PC-3 (cell line): ENCODE measurements around the gene EVC. TPM values are rescaled to one million over a fixed set of nuclear protein-coding genes. Genes with fewer than 3 reads are reported as not detected.

Experiments used
- ATAC-seq: fragments of 200-7000 bp; cut with Tn5 transposase; 2 replicates; pipeline ENCODE4 v1.9.1; 2020; ENCODE audit warnings: mild to moderate bottlenecking, moderate library complexity
- BruUV-seq: library from RNA; stranded (reverse); fragments of 400-500 nt; replicated peaks from 2 replicates; lab custom pipeline; 2021; lab: Mats Ljungman, UMichigan
- CTCF ChIA-PET: fragments of 300-600 bp; sonication (Branson Sonifier 250); formaldehyde crosslinking; loops from one replicate; lab custom pipeline; 2022; ENCODE audit warnings: antibody characterized with exemption; lab: Charles Lee
- POLR2A ChIA-PET: fragments of 300-600 bp; sonication (Branson Sonifier 250); formaldehyde crosslinking; loops from one replicate; lab custom pipeline; 2022; ENCODE audit warnings: antibody characterized with exemption; ENCODE audit not compliant: unreplicated experiment; lab: Charles Lee
- DNase-seq: peaks from one replicate; pipeline ENCODE4 v3.0.0-alpha.2; 2015
- H2AFZ ChIP-seq: fragments of 300-600 bp; sonication (generic); 2 replicates; pipeline ENCODE4 v1.6.0; 2016; ENCODE audit warnings: antibody characterized with exemption, low read length
- H3F3A ChIP-seq: fragments of 300-600 bp; sonication (generic); one replicate; pipeline ENCODE4 v1.6.0; 2017; ENCODE audit warnings: antibody characterized with exemption, low read length, control low read depth, mild to moderate bottlenecking; ENCODE audit not compliant: unreplicated experiment
- H3K27ac ChIP-seq: fragments of 300-600 bp; sonication (generic); 2 replicates; pipeline ENCODE4 v1.5.1; 2016; ENCODE audit warnings: mild to moderate bottlenecking, low read length
- H3K27me3 ChIP-seq: fragments of 300-600 bp; sonication (generic); 2 replicates; pipeline ENCODE4 v1.6.1; 2016; ENCODE audit warnings: low read length, mixed read lengths
- H3K36me3 ChIP-seq: fragments of 300-600 bp; sonication (generic); 2 replicates; pipeline ENCODE4 v1.6.1; 2016; ENCODE audit warnings: low read depth, mixed run types, low read length, mixed read lengths
- H3K4me1 ChIP-seq: fragments of 300-600 bp; sonication (generic); 2 replicates; pipeline ENCODE4 v1.5.1; 2016; ENCODE audit warnings: low read length; ENCODE audit not compliant: insufficient read depth
- H3K4me2 ChIP-seq: fragments of 300-600 bp; sonication (generic); 2 replicates; pipeline ENCODE4 v1.6.0; 2016; ENCODE audit warnings: low read length
- H3K4me3 ChIP-seq: fragments of 300-600 bp; sonication (generic); 2 replicates; pipeline ENCODE4 v1.5.1; 2016; ENCODE audit warnings: mild to moderate bottlenecking, low read length, mixed read lengths
- H3K79me2 ChIP-seq: fragments of 300-600 bp; sonication (generic); 2 replicates; pipeline ENCODE4 v1.6.1; 2017; ENCODE audit warnings: low read length, mixed read lengths
- H3K9ac ChIP-seq: fragments of 300-600 bp; sonication (generic); 2 replicates; pipeline ENCODE4 v1.6.0; 2016; ENCODE audit warnings: mild to moderate bottlenecking, low read length
- H3K9me2 ChIP-seq: fragments of 300-600 bp; sonication (generic); replicated peaks from 2 replicates; pipeline ENCODE4 v1.6.1; 2016; ENCODE audit warnings: mixed run types, low read length, mixed read lengths
- H3K9me3 ChIP-seq: fragments of 300-600 bp; sonication (generic); 2 replicates; pipeline ENCODE4 v1.6.1; 2016; ENCODE audit warnings: low read length, mixed read lengths
- H4K20me1 ChIP-seq: fragments of 300-600 bp; sonication (generic); 2 replicates; pipeline ENCODE4 v1.6.1; 2016; ENCODE audit warnings: low read length, mixed read lengths
- EZH2 ChIP-seq: fragments of 300-600 bp; sonication (generic); IDR thresholded peaks from one replicate; pipeline ENCODE4 v1.6.1; 2017; ENCODE audit warnings: antibody characterized with exemption, mild to moderate bottlenecking, low read length; ENCODE audit not compliant: unreplicated experiment
- EZH2phosphoT487 ChIP-seq: fragments of 300-600 bp; sonication (generic); IDR thresholded peaks from 2 replicates; pipeline ENCODE4 v1.6.1; 2018; ENCODE audit warnings: mild to moderate bottlenecking, antibody characterized with exemption, low read length, borderline replicate concordance
- intact Hi-C: fragments of 100-400 bp; cut with micrococcal nuclease; formaldehyde crosslinking; loops from 2 replicates; pipeline ENCODE4 v1.9.0; 2023
- total RNA-seq: library from RNA; depleted of rRNA; stranded (reverse); fragments of >200 nt; gene quantifications from 2 replicates; pipeline ENCODE4 v1.2.3, GENCODE V29; 2014
- TF ChIP-seq, protein P1 (sequence below): fragments of 300-600 bp; sonication (generic); conservative IDR thresholded peaks from 2 replicates; pipeline ENCODE4 v1.5.1; 2017; ENCODE audit warnings: antibody characterized with exemption, low read depth, mild to moderate bottlenecking, low read length

EVC gene
- total RNA-seq, 1 experiment from 2014 or later = 22.7 TPM

DNA sequence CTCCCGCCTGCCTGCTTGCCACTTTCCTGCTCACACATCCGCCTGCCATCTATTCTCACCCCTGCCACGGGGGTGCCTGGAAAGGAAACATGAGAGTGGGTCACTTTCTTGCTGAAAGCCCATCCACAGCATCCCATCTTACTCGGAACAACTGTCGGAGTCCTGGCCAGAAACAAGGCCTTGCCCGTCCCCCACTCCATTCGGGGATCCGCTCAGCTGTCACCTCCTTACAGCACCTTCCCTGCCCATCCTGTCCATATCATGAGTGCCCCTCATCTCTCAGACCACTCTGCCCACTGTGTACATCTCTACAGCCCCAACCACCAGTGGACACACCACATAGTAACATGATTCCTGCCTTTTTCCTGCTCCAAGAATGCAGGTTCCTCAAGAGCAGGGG, 9.0 kb upstream of the EVC start:
- Histone ChIP-seq H3K36me3 (no peaks in the 10 kb centered on the region), H3K9ac (no peak overlapping the region), H2AFZ (no peak overlapping the region), H3K4me2 (no peak overlapping the region), H3K9me3 (no peaks in the 10 kb centered on the region), H3K4me1 (no peaks in the 10 kb centered on the region), H3K27me3 (no peaks in the 10 kb centered on the region), H3F3A (no peaks in the 10 kb centered on the region), H3K4me3 (no peak overlapping the region), H3K79me2 (no peaks in the 10 kb centered on the region), H4K20me1 (no peaks in the 10 kb centered on the region), H3K27ac (no peak overlapping the region), H3K9me2 (no peaks in the 10 kb centered on the region)
- ChIA-PET CTCF (no interaction called here), POLR2A (no interaction called here)
- DNase-seq = no peak
- no TSS peak for BruUV-seq
- intact Hi-C loops = no loop called here
- ATAC-seq = no peak
- TF ChIP-seq, protein P1, sequence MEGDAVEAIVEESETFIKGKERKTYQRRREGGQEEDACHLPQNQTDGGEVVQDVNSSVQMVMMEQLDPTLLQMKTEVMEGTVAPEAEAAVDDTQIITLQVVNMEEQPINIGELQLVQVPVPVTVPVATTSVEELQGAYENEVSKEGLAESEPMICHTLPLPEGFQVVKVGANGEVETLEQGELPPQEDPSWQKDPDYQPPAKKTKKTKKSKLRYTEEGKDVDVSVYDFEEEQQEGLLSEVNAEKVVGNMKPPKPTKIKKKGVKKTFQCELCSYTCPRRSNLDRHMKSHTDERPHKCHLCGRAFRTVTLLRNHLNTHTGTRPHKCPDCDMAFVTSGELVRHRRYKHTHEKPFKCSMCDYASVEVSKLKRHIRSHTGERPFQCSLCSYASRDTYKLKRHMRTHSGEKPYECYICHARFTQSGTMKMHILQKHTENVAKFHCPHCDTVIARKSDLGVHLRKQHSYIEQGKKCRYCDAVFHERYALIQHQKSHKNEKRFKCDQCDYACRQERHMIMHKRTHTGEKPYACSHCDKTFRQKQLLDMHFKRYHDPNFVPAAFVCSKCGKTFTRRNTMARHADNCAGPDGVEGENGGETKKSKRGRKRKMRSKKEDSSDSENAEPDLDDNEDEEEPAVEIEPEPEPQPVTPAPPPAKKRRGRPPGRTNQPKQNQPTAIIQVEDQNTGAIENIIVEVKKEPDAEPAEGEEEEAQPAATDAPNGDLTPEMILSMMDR = no peak
- no peak for TF ChIP-seq EZH2phosphoT487
- no peak for TF ChIP-seq EZH2

- no peaks in the 10 kb centered on the region for H4K20me1 ChIP-seq
- H3K4me3 ChIP-seq = no peak overlapping the region
- no peaks in the 10 kb centered on the region for H3K9me2 ChIP-seq
- H3K4me1 ChIP-seq = peaks cover 9% of the 10 kb centered on the region; the same call in 1 of the 2 replicates
- H3K9ac ChIP-seq = no peak overlapping the region
- BruUV-seq = no TSS peak
- no peaks in the 10 kb centered on the region for H3K27me3 ChIP-seq
- TF ChIP-seq, protein P1 = no peak
- no peak for TF ChIP-seq EZH2phosphoT487
- no peak for TF ChIP-seq EZH2
- H3K4me2 ChIP-seq = no peak overlapping the region
- H3K79me2 ChIP-seq = no peaks in the 10 kb centered on the region
- intact Hi-C loops = no loop called here
- H3K9me3 ChIP-seq = no peaks in the 10 kb centered on the region
- no peak overlapping the region for H2AFZ ChIP-seq
- CTCF ChIA-PET = no interaction called here
- DNase-seq = no peak
- H3K27ac ChIP-seq = no peak overlapping the region
- H3F3A ChIP-seq = no peaks in the 10 kb centered on the region
- no peaks in the 10 kb centered on the region for H3K36me3 ChIP-seq
- POLR2A ChIA-PET = no interaction called here
- no peak for ATAC-seq
Observed at GRCh38 chr4:5703831-5704230, 7.2 kb upstream of the EVC start.

DNA sequence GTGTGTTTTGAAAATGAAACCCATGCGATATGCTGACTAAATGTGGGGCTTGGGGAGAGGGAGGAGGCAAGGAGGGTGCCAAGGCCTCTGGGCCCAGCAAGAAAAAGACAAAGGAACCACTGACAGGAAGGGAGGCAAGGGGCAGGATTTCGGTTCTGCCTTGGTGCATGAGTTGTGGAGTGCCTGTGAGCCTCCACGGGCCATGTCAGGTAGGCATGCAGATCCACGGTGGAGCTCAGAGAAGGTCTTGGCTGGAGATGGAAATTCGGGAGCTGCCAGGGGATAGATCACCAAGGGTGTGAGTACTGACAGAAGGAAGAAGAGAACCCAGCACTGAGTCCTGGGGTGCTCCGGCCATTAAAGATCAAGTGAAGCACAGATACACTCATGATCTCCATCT, 6.7 kb upstream of the EVC start:
- no peak for TF ChIP-seq EZH2phosphoT487
- no peak for TF ChIP-seq EZH2
- TF ChIP-seq, protein P1 = no peak
- POLR2A ChIA-PET = no interaction called here

More for the DNA sequence above, 6.7 kb upstream of the EVC start:
- CTCF ChIA-PET = no interaction called here
- Histone ChIP-seq H3K27ac (no peak overlapping the region), H3K9me2 (no peaks in the 10 kb centered on the region), H2AFZ (no peak overlapping the region), H3K4me2 (no peak overlapping the region), H4K20me1 (no peaks in the 10 kb centered on the region), H3K9me3 (no peaks in the 10 kb centered on the region), H3K27me3 (no peaks in the 10 kb centered on the region), H3F3A (no peaks in the 10 kb centered on the region), H3K79me2 (no peaks in the 10 kb centered on the region), H3K4me1 (peaks cover 9% of the 10 kb centered on the region; the same call in 1 of the 2 replicates), H3K36me3 (no peaks in the 10 kb centered on the region), H3K4me3 (no peak overlapping the region), H3K9ac (no peak overlapping the region)
- DNase-seq = no peak
- intact Hi-C loops = no loop called here
- ATAC-seq = no peak
- no TSS peak for BruUV-seq
